PFSK-1 (cell line): ENCODE results near the gene NOS1.

Experiments
- FOXP2 ChIP-seq: optimal IDR thresholded peaks from 2 replicates; pipeline ENCODE3; 2011; ENCODE audit warnings: borderline replicate concordance, control low read depth, inconsistent platforms; ENCODE audit not compliant: insufficient read depth; ENCODE audit errors: extremely low read length, extremely low read depth
- POLR2AphosphoS5 ChIP-seq: IDR thresholded peaks from 2 replicates; pipeline ENCODE4 v1.6.1; 2012; ENCODE audit warnings: low read depth, mild to moderate bottlenecking, control low read depth, low read length, moderate library complexity
- REST ChIP-seq, 2 experiments: IDR thresholded peaks; 2 replicates each; pipeline versions ENCODE4 v1.6.1 to v1.8.0; 2011 to 2012; ENCODE audit warnings: low read depth in 2 of 2, low read length in 2 of 2, control low read depth in 1 of 2, inconsistent platforms in 1 of 2, mild to moderate bottlenecking in 1 of 2, moderate library complexity in 1 of 2; ENCODE audit not compliant: insufficient read depth in 1 of 2
- SIN3A ChIP-seq: IDR thresholded peaks from 2 replicates; pipeline ENCODE4 v1.6.1; 2012; ENCODE audit warnings: mild to moderate bottlenecking, low read length, moderate library complexity, borderline replicate concordance; ENCODE audit not compliant: insufficient read depth
- TAF1 ChIP-seq: IDR thresholded peaks from 2 replicates; pipeline ENCODE4 v1.6.1; 2012; ENCODE audit warnings: low read length, control low read depth, borderline replicate concordance; ENCODE audit not compliant: insufficient read depth

NOS1 gene

GRCh38 chr12:117393656-117394055, 32.2 kb upstream of the NOS1 start:
- TF ChIP-seq POLR2AphosphoS5 = no peak
- no peak for TF ChIP-seq FOXP2
- TF ChIP-seq TAF1 = no peak
- TF ChIP-seq REST (IDR thresholded peaks at IDR 0.05; ENCODE audit: insufficient read depth in 1 of 2, low read depth in 2 of 2, low read length in 2 of 2) = no peak
- no peak for TF ChIP-seq SIN3A

- TF ChIP-seq POLR2AphosphoS5 (no peak), TAF1 (no peak), SIN3A (no peak), REST (IDR thresholded peaks at IDR 0.05; ENCODE audit: insufficient read depth in 1 of 2, low read depth in 2 of 2, low read length in 2 of 2) (no peak), FOXP2 (no peak)
Measured at GRCh38 chr12:117390866-117391265, 29.4 kb upstream of the NOS1 start.

GRCh38 chr12:117388951-117389446, 27.6 kb upstream of the NOS1 start:
- TF ChIP-seq FOXP2 (no peak), REST (IDR thresholded peaks at IDR 0.05; ENCODE audit: insufficient read depth in 1 of 2, low read depth in 2 of 2, low read length in 2 of 2) (no peak), TAF1 (no peak), POLR2AphosphoS5 (no peak), SIN3A (no peak)

GRCh38 chr12:117387832-117388231, 26.4 kb upstream of the NOS1 start:
- TF ChIP-seq SIN3A (no peak), TAF1 (no peak), FOXP2 (no peak), REST (IDR thresholded peaks at IDR 0.05; ENCODE audit: insufficient read depth in 1 of 2, low read depth in 2 of 2, low read length in 2 of 2) (no peak), POLR2AphosphoS5 (no peak)

- no peak for TF ChIP-seq TAF1
- no peak for TF ChIP-seq SIN3A
- no peak for TF ChIP-seq REST (IDR thresholded peaks at IDR 0.05; ENCODE audit: insufficient read depth in 1 of 2, low read depth in 2 of 2, low read length in 2 of 2)
- no peak for TF ChIP-seq FOXP2
- TF ChIP-seq POLR2AphosphoS5 = no peak
Measured at GRCh38 chr12:117384735-117385134, 23.3 kb upstream of the NOS1 start.
